BJ (cell line): Measurements from ENCODE around the gene STARD10. TPM values are rescaled to one million over a fixed set of nuclear protein-coding genes. Genes with fewer than 3 reads are reported as not detected.
"Not testable (repeated sequence)": the region's sequence is repeated elsewhere in the genome, so short reads cannot be mapped to it uniquely, and the experiment has no call there.

Experiments used
- CTCF ChIA-PET: fragments of 350-600 bp; formaldehyde crosslinking; extraction: SDS; loops from one replicate; lab custom pipeline; 2021; ENCODE audit warnings: antibody characterized with exemption, inconsistent platforms; lab: Yijun Ruan, JAX
- POLR2A ChIA-PET: fragments of 300-600 bp; sonication (Branson Sonifier 250); formaldehyde crosslinking; extraction: SDS; loops from one replicate; lab custom pipeline; 2021; ENCODE audit warnings: antibody characterized with exemption; lab: Charles Lee
- DNase-seq: peaks from one replicate; pipeline ENCODE4 v3.0.0-alpha.2; 2011; ENCODE audit warnings: low read depth
- H3K27me3 ChIP-seq: 2 replicates; pipeline ENCODE4 v1.6.0; 2011; ENCODE audit warnings: low read length; ENCODE audit not compliant: control insufficient read depth, insufficient read depth
- H3K36me3 ChIP-seq: 2 replicates; pipeline ENCODE4 v1.5.1; 2011; ENCODE audit warnings: low read length; ENCODE audit not compliant: control insufficient read depth, insufficient read depth
- H3K4me3 ChIP-seq: 2 replicates; pipeline ENCODE4 v1.5.1; 2011; ENCODE audit warnings: low read depth, mild to moderate bottlenecking, control low read depth, low read length
- CTCF ChIP-seq: IDR thresholded peaks from 2 replicates; pipeline ENCODE4 v1.5.1; 2011; ENCODE audit warnings: low read depth, mild to moderate bottlenecking, control low read depth, inconsistent platforms, low read length, moderate library complexity; ENCODE audit not compliant: insufficient read depth
- polyA plus RNA-seq: library from polyadenylated mRNA; depleted of rRNA; stranded (reverse); fragments of >200 nt; gene quantifications from 2 replicates; pipeline ENCODE4 v1.2.3, GENCODE V29; 2011

STARD10 gene
- polyA plus RNA-seq, 1 experiment: 37.1 TPM

GRCh38 chr11:72807792-72808191 lies 13.9 kb upstream of the STARD10 start:
- DNase-seq: no peak
- ChIA-PET POLR2A (no interaction called here), CTCF (interaction anchor here (1.1 to 1.9 kb wide), 2 partner anchors 13 to 15 kb away, joined by 3 to 5 read pairs; partner anchors contain the start of gene STARD10)
- TF ChIP-seq CTCF: no peak
- Histone ChIP-seq H3K27me3 (no peaks in the 10 kb centered on the region), H3K4me3 (no peak overlapping the region), H3K36me3 (no peaks in the 10 kb centered on the region; the same call in 1 of the 2 replicates)

- no peaks in the 10 kb centered on the region for H3K27me3 ChIP-seq
- ChIA-PET POLR2A (interaction anchor here (0.6 kb wide), 1 partner anchor 105 kb away, joined by 8 read pairs; no protein-coding TSS in a partner anchor), CTCF (interaction anchor here (1.1 to 1.9 kb wide), 2 partner anchors 13 to 14 kb away, joined by 3 to 5 read pairs; partner anchors contain the start of gene STARD10)
- DNase-seq: no peak
- H3K4me3 ChIP-seq: no peak overlapping the region
- H3K36me3 ChIP-seq: no peaks in the 10 kb centered on the region; the same call in 1 of the 2 replicates
- TF ChIP-seq CTCF: no peak
These were observed 13.3 kb upstream of the STARD10 start for GRCh38 chr11:72807021-72807693.

GRCh38 chr11:72806378-72806777 lies 12.5 kb upstream of the STARD10 start:
- DNase-seq, H3K27me3 ChIP-seq, H3K36me3 ChIP-seq, POLR2A ChIA-PET, H3K4me3 ChIP-seq: not testable (repeated sequence)
- CTCF ChIA-PET: interaction anchor here (1.1 kb wide), 1 partner anchor 14 kb away, joined by 3 read pairs; no protein-coding TSS in a partner anchor

GRCh38 chr11:72805216-72805615 lies 11.4 kb upstream of the STARD10 start:
- DNase-seq: no peak
- TF ChIP-seq CTCF: no peak

GRCh38 chr11:72802822-72803221 lies 9.0 kb upstream of the STARD10 start:
- H3K27me3 ChIP-seq: no peaks in the 10 kb centered on the region
- DNase-seq: no peak
- ChIA-PET CTCF (interaction anchor here (0.9 to 2.5 kb wide), 3 partner anchors 9 to 24 kb away, joined by 3 to 11 read pairs (median 9); partner anchors contain the start of gene STARD10), POLR2A (no interaction called here)
- no peak overlapping the region for H3K4me3 ChIP-seq
- TF ChIP-seq CTCF: no peak
- no peaks in the 10 kb centered on the region for H3K36me3 ChIP-seq

More at GRCh38 chr11:72805216-72805615, 11.4 kb upstream of the STARD10 start:
- CTCF ChIA-PET: interaction anchor here (1.0 kb wide), 1 partner anchor 11 kb away, joined by 3 read pairs; the partner anchor contains the start of gene STARD10
- POLR2A ChIA-PET: no interaction called here
- H3K4me3 ChIP-seq: no peak overlapping the region
- no peaks in the 10 kb centered on the region for H3K27me3 ChIP-seq
- H3K36me3 ChIP-seq: no peaks in the 10 kb centered on the region; the same call in 1 of the 2 replicates
